Measurements from ENCODE around the gene ZNF674. TPM values are rescaled to one million over a fixed set of nuclear protein-coding genes. Genes with fewer than 3 reads are reported as not detected.

ZNF674 gene
- total and polyA plus RNA-seq, 2 of the 4 experiments (the other 2 are of a cell fraction): 2.2 to 13.4 TPM

- no peak overlapping the region for H3K56ac ChIP-seq (ENCODE audit: extremely low read depth, insufficient read depth, low read length)
- H2AFZ ChIP-seq (replicated peaks; ENCODE audit: low read length, poor library complexity): no peak overlapping the region
- in situ Hi-C loops (cut with MboI; ENCODE audit: low sequenced_read_pairs): no loop called here
- no peak overlapping the region for H2BK20ac ChIP-seq (ENCODE audit: low read depth, low read length)
- H2AK5ac ChIP-seq (ENCODE audit: low read depth, low read length): no peak overlapping the region
- no peaks in the 10 kb centered on the region for H4K20me1 ChIP-seq (ENCODE audit: insufficient read depth, low read length)
- no peak overlapping the region for H3K18ac ChIP-seq (ENCODE audit: low read depth, low read length)
- no peak overlapping the region for H3K4me2 ChIP-seq (ENCODE audit: low read depth, low read length)
- no peak overlapping the region for H3K23ac ChIP-seq (ENCODE audit: low read depth, low read length)
- no peaks in the 10 kb centered on the region for H3K27me3 ChIP-seq (ENCODE audit: control insufficient read depth, insufficient read depth, low read length)
- dilution Hi-C loops (cut with HindIII; ENCODE audit: low sequenced_read_pairs, unreplicated experiment): no loop called here
- H3K9ac ChIP-seq (ENCODE audit: low read depth, low read length): no peak overlapping the region
- WGBS, 2 experiments (ENCODE audit: extremely low coverage in 2 of 2, insufficient read length in 1 of 2): 75 to 100% methylated on average over 1 to 8 of the region's 10 CpGs
- ChIA-PET POLR2A (ENCODE audit: unreplicated experiment) (no interaction called here), CTCF (no interaction called here)
- intact Hi-C loops (cut with micrococcal nuclease): no loop called here
- H3K27ac ChIP-seq (ENCODE audit: insufficient read depth, low read length): no peak overlapping the region
- H3K9me3 ChIP-seq (ENCODE audit: control insufficient read depth, insufficient read depth, low read length): peaks cover 11% of the 10 kb centered on the region
- H2BK5ac ChIP-seq (ENCODE audit: low read depth, low read length, poor library complexity, severe bottlenecking): no peak overlapping the region
- H3K14ac ChIP-seq (replicated peaks; ENCODE audit: low read depth, low read length): no peak overlapping the region
- no peak overlapping the region for H3K4ac ChIP-seq (ENCODE audit: low read depth, low read length)
- no peak for DNase-seq
- H4K8ac ChIP-seq (ENCODE audit: low read depth in 2 of 2, low read length in 2 of 2): no peak overlapping the region
- no peak for TF ChIP-seq CTCF (conservative IDR thresholded peaks at IDR 0.05; ENCODE audit: low read depth, low read length)
- no peak overlapping the region for H4K91ac ChIP-seq (ENCODE audit: insufficient read depth, low read depth, low read length)
- no peak overlapping the region for H2BK15ac ChIP-seq (ENCODE audit: low read depth, low read length)
- BruUV-seq (replicated peaks): no TSS peak
- H4K5ac ChIP-seq (ENCODE audit: low read depth, low read length): no peak overlapping the region
- no peaks in the 10 kb centered on the region for H3K79me1 ChIP-seq (ENCODE audit: low read depth in 1 of 2, low read length in 2 of 2)
- H3K36me3 ChIP-seq (ENCODE audit: control insufficient read depth, insufficient read depth, low read length): no peaks in the 10 kb centered on the region
- no peak overlapping the region for H3K4me3 ChIP-seq (ENCODE audit: insufficient read depth, low read depth, low read length)
- no peaks in the 10 kb centered on the region for H3K9me1 ChIP-seq (ENCODE audit: insufficient read depth, low read length)
- no peak overlapping the region for H2BK120ac ChIP-seq (ENCODE audit: low read depth, low read length)
- ATAC-seq (ENCODE audit: low read depth): no peak
- no peak overlapping the region for H2AK9ac ChIP-seq (replicated peaks; ENCODE audit: low read depth, low read length, poor library complexity)
- H3K4me1 ChIP-seq (ENCODE audit: control insufficient read depth, insufficient read depth, low read length): no peaks in the 10 kb centered on the region
Observed at GRCh38 chrX:46488712-46489111, 56.5 kb downstream of the ZNF674 start.

All from IMR-90 (cell line).